SU-DHL-6 (cell line): ENCODE results near the gene SIRPG.

Source experiments
- H2AFZ ChIP-seq: fragments of 200-600 bp; sonication (generic); 2 replicates; pipeline ENCODE4 v1.6.1; 2014; ENCODE audit warnings: low read depth, mild to moderate bottlenecking, moderate library complexity, mixed read lengths, antibody characterized with exemption, low read length; ENCODE audit not compliant: severe bottlenecking
- H3F3A ChIP-seq: fragments of 200-600 bp; shearing (Covaris generic); 2 replicates; pipeline ENCODE4 v1.6.0; 2016; ENCODE audit warnings: antibody characterized with exemption, mild to moderate bottlenecking; ENCODE audit not compliant: insufficient read depth
- H3K27ac ChIP-seq: fragments of 200-600 bp; sonication (generic); 2 replicates; pipeline ENCODE4 v1.5.1; 2016; ENCODE audit warnings: low read depth, mild to moderate bottlenecking, low read length, moderate library complexity, mixed read lengths
- H3K27me3 ChIP-seq: fragments of 200-600 bp; sonication (generic), shearing (Covaris generic); 2 replicates; pipeline ENCODE4 v1.6.0; 2014; ENCODE audit warnings: mild to moderate bottlenecking, low read length
- H3K36me3 ChIP-seq: fragments of 200-600 bp; sonication (generic); 2 replicates; pipeline ENCODE4 v1.6.1; 2014; ENCODE audit warnings: mild to moderate bottlenecking, low read length, mixed read lengths
- H3K4me2 ChIP-seq: fragments of 300-600, 200-600 bp; shearing (Covaris generic), sonication (generic); 2 replicates; pipeline ENCODE4 v1.6.0; 2014; ENCODE audit warnings: low read length, low read depth, mild to moderate bottlenecking; ENCODE audit not compliant: poor library complexity, severe bottlenecking
- H3K4me3 ChIP-seq: fragments of 200-600 bp; sonication (generic); 2 replicates; pipeline ENCODE4 v1.5.1; 2014; ENCODE audit warnings: antibody characterized with exemption, low read length, mild to moderate bottlenecking, mixed read lengths; ENCODE audit not compliant: insufficient read depth, poor library complexity, severe bottlenecking
- H3K79me2 ChIP-seq: fragments of 200-600 bp; sonication (generic); 2 replicates; pipeline ENCODE4 v1.6.1; 2014; ENCODE audit warnings: mild to moderate bottlenecking, low read length, moderate library complexity; ENCODE audit not compliant: insufficient read depth
- H3K9ac ChIP-seq: fragments of 200-600 bp; sonication (generic); 2 replicates; pipeline ENCODE4 v1.7.0; 2014; ENCODE audit warnings: mild to moderate bottlenecking, low read length
- H3K9me2 ChIP-seq: fragments of 200-600 bp; sonication (generic); replicated peaks from 2 replicates; pipeline ENCODE4 v1.6.1; 2014; ENCODE audit warnings: low read length; ENCODE audit not compliant: insufficient read depth
- H3K9me3 ChIP-seq: fragments of 200-600 bp; sonication (generic); 2 replicates; pipeline ENCODE4 v1.6.1; 2014; ENCODE audit warnings: low read length, mixed read lengths; ENCODE audit not compliant: insufficient read depth
- H4K20me1 ChIP-seq: fragments of 200-600 bp; sonication (generic); 2 replicates; pipeline ENCODE4 v1.6.1; 2014; ENCODE audit warnings: low read depth, mild to moderate bottlenecking, antibody characterized with exemption, low read length, moderate library complexity, mixed read lengths
- EZH2phosphoT487 ChIP-seq: fragments of 200-600 bp; sonication (generic), shearing (Covaris generic); conservative IDR thresholded peaks from 2 replicates; pipeline ENCODE4 v1.6.1; 2018; ENCODE audit warnings: mild to moderate bottlenecking, antibody characterized with exemption, low read length, moderate library complexity, mixed read lengths
- TF ChIP-seq, protein P1 (sequence below): fragments of 200-600 bp; sonication (generic); IDR thresholded peaks from one replicate; pipeline ENCODE4 v1.5.1; 2017; ENCODE audit warnings: antibody characterized with exemption, mild to moderate bottlenecking, low read length, moderate library complexity; ENCODE audit not compliant: insufficient read depth, poor library complexity, severe bottlenecking

The SIRPG gene

DNA sequence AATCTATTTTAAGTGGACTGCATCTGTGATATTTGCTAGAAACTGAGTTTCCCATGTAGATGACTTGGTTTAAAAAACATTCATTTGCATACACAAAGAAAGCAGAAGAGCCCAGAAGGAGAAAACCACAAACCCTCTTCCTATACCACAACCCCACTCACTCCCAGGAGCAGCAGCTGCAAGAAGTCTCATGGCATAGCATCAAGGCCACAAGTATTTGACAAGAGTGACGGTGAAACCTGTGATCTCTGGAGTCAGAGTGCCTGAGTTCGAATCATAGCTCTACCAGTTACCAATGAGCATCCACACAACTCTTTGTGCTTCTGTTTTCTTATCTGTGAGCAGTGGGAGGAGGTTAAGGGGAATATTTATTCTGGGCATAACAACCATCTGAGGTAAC is 44.7 kb upstream of the SIRPG start:
- no peak for TF ChIP-seq EZH2phosphoT487
- TF ChIP-seq, protein P1, sequence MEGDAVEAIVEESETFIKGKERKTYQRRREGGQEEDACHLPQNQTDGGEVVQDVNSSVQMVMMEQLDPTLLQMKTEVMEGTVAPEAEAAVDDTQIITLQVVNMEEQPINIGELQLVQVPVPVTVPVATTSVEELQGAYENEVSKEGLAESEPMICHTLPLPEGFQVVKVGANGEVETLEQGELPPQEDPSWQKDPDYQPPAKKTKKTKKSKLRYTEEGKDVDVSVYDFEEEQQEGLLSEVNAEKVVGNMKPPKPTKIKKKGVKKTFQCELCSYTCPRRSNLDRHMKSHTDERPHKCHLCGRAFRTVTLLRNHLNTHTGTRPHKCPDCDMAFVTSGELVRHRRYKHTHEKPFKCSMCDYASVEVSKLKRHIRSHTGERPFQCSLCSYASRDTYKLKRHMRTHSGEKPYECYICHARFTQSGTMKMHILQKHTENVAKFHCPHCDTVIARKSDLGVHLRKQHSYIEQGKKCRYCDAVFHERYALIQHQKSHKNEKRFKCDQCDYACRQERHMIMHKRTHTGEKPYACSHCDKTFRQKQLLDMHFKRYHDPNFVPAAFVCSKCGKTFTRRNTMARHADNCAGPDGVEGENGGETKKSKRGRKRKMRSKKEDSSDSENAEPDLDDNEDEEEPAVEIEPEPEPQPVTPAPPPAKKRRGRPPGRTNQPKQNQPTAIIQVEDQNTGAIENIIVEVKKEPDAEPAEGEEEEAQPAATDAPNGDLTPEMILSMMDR: no peak
- H3K9ac ChIP-seq: no peak overlapping the region
- no peaks in the 10 kb centered on the region for H3K9me2 ChIP-seq
- no peaks in the 10 kb centered on the region for H4K20me1 ChIP-seq
- H3K79me2 ChIP-seq: no peaks in the 10 kb centered on the region
- no peaks in the 10 kb centered on the region for H3K36me3 ChIP-seq
- no peak overlapping the region for H3K4me2 ChIP-seq
- no peaks in the 10 kb centered on the region for H3K27me3 ChIP-seq
- no peaks in the 10 kb centered on the region for H3K9me3 ChIP-seq
- no peak overlapping the region for H3K27ac ChIP-seq
- no peak overlapping the region for H2AFZ ChIP-seq
- no peaks in the 10 kb centered on the region for H3F3A ChIP-seq
- H3K4me3 ChIP-seq: no peak overlapping the region

DNA sequence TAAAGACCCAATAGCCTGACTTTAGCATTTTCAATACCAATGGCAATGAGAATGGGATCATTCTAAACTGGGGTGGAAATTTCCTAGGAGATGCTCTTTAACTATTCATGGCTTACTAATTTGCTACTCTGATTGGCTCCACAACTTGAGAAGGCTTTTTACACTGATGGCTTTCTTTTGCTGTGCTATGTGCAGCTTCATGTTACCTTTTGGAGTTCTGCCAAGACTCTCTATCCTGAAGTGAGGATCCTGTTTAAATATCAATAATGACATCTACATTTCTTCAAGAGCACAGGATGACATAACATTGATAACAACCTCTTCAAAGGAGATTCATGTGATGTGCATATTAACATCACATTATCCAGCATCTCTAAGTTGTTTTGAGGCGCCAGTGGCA is 43.4 kb upstream of the SIRPG start:
- TF ChIP-seq, protein P1: no peak
- TF ChIP-seq EZH2phosphoT487: no peak

DNA sequence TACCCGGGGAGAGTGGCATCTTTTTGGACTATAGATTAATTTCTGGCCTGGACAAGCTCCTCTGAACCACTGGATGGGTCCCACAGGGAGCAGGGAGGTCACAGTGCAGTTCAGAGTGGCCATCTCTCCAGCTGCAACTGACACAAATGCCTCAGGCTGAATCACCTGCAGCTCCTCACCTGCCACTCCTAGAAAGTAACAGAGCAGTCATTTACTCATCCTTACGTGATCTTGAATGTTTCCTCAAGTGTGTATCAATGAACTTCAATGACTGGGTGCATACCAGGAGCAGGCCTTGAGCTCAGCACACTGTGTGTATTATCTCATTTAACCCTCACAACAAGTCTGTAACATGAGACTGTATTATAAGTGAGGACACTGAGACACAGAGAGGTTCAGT is 40.0 kb upstream of the SIRPG start:
- H3K9me3 ChIP-seq: no peaks in the 10 kb centered on the region
- no peaks in the 10 kb centered on the region for H3K9me2 ChIP-seq
- H3K79me2 ChIP-seq: no peaks in the 10 kb centered on the region
- H3K27me3 ChIP-seq: no peaks in the 10 kb centered on the region
- TF ChIP-seq EZH2phosphoT487: no peak
- TF ChIP-seq, protein P1: no peak
- H3K36me3 ChIP-seq: no peaks in the 10 kb centered on the region
- no peak overlapping the region for H3K4me3 ChIP-seq
- no peak overlapping the region for H3K9ac ChIP-seq
- no peak overlapping the region for H3K27ac ChIP-seq
- no peak overlapping the region for H3K4me2 ChIP-seq
- H3F3A ChIP-seq: no peaks in the 10 kb centered on the region
- H2AFZ ChIP-seq: no peak overlapping the region
- H4K20me1 ChIP-seq: no peaks in the 10 kb centered on the region

More for the DNA sequence above, 43.4 kb upstream of the SIRPG start:
- no peaks in the 10 kb centered on the region for H3K27me3 ChIP-seq
- no peak overlapping the region for H3K9ac ChIP-seq
- H3K9me3 ChIP-seq: no peaks in the 10 kb centered on the region
- no peak overlapping the region for H3K4me3 ChIP-seq
- no peaks in the 10 kb centered on the region for H3K9me2 ChIP-seq
- H3K36me3 ChIP-seq: no peaks in the 10 kb centered on the region
- no peak overlapping the region for H2AFZ ChIP-seq
- no peak overlapping the region for H3K4me2 ChIP-seq
- H4K20me1 ChIP-seq: no peaks in the 10 kb centered on the region
- H3F3A ChIP-seq: no peaks in the 10 kb centered on the region
- no peak overlapping the region for H3K27ac ChIP-seq
- H3K79me2 ChIP-seq: no peaks in the 10 kb centered on the region
